Measurements from ENCODE around the gene MLXIP.

DNA sequence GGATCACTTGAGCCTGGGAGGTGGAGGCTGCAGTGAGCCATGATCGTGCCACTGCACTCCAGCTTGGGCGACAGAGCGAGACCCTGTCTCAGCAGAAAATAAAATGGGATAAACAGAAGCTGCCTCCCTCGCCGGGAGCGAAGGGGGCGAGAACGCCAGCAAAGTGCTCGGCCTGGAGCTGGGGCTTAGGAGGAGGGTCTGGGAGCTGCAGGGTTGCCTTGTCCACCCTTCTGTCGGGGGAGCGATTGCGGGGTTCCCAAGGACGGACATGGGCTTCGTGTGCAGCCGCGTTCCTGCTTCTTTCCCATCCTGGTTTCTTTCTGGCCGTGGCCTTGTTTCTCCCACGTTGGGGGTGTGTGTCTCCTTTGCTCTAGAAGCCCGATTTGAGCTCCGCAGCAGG, 27.9 kb upstream of the MLXIP start:
- TF ChIP-seq CTCF (IDR thresholded peaks at IDR 0.05) (no peak), POLR2A (IDR thresholded peaks at IDR 0.05) (no peak)
